ENCODE results near the gene GABRB3. TPM values are rescaled to one million over a fixed set of nuclear protein-coding genes. Genes with fewer than 3 reads are reported as not detected.
"Not testable (repeated sequence)": the region's sequence is repeated elsewhere in the genome, so short reads cannot be mapped to it uniquely, and the experiment has no call there.

The GABRB3 gene
- total RNA-seq, 3 donors from 2014 or later = 0.52 to 3.2 (median 3.1) TPM

- Histone ChIP-seq H3K4me3 (no peak overlapping the region), H3K9me3 (peaks cover 47% of the 10 kb centered on the region), H3K4me1 (ENCODE audit: low read depth) (no peaks in the 10 kb centered on the region), H3K36me3 (ENCODE audit: low read depth) (no peaks in the 10 kb centered on the region)
- ATAC-seq (no peak), DNase-seq (no peak)
- intact Hi-C loops (cut with DNase I, micrococcal nuclease) = no loop called here
- TF ChIP-seq CTCF (IDR thresholded peaks at IDR 0.05) = no peak
Measured at GRCh38 chr15:26722621-26723160, 50.2 kb downstream of the GABRB3 start.

- no peak for DNase-seq
- TF ChIP-seq CTCF (IDR thresholded peaks at IDR 0.05) = no peak
- no peak for ATAC-seq
- Histone ChIP-seq H3K4me1 (ENCODE audit: low read depth) (no peaks in the 10 kb centered on the region), H3K4me3 (no peak overlapping the region), H3K36me3 (ENCODE audit: low read depth) (no peaks in the 10 kb centered on the region), H3K9me3 (peaks cover 44% of the 10 kb centered on the region)
- intact Hi-C loops (cut with DNase I, micrococcal nuclease) = no loop called here
Measured at GRCh38 chr15:26721232-26721967, 51.5 kb downstream of the GABRB3 start.

GRCh38 chr15:26720546-26720945 lies 52.3 kb downstream of the GABRB3 start:
- ATAC-seq = no peak
- Histone ChIP-seq H3K9me3 (peaks cover 37% of the 10 kb centered on the region), H3K36me3 (ENCODE audit: low read depth) (no peaks in the 10 kb centered on the region), H3K4me3 (no peak overlapping the region), H3K4me1 (ENCODE audit: low read depth) (no peaks in the 10 kb centered on the region)
- intact Hi-C loops (cut with DNase I, micrococcal nuclease) = no loop called here
- TF ChIP-seq CTCF (IDR thresholded peaks at IDR 0.05) = no peak
- no peak for DNase-seq

GRCh38 chr15:26719866-26720265 lies 53.0 kb downstream of the GABRB3 start:
- H3K36me3 ChIP-seq (ENCODE audit: low read depth); H3K4me1 ChIP-seq (ENCODE audit: low read depth); intact Hi-C loops (cut with DNase I, micrococcal nuclease); DNase-seq; H3K4me3 ChIP-seq; ATAC-seq: not testable (repeated sequence)
- H3K9me3 ChIP-seq = peaks cover 37% of the 10 kb centered on the region

- intact Hi-C loops (cut with DNase I, micrococcal nuclease) = no loop called here
Measured at GRCh38 chr15:26716069-26716468, 56.8 kb downstream of the GABRB3 start.

More at GRCh38 chr15:26716069-26716468, 56.8 kb downstream of the GABRB3 start:
- H3K36me3 ChIP-seq (ENCODE audit: low read depth) = no peaks in the 10 kb centered on the region
- H3K4me1 ChIP-seq (ENCODE audit: low read depth) = no peaks in the 10 kb centered on the region
- no peak for ATAC-seq
- no peak overlapping the region for H3K4me3 ChIP-seq
- peaks cover 56% of the 10 kb centered on the region for H3K9me3 ChIP-seq
- TF ChIP-seq CTCF (IDR thresholded peaks at IDR 0.05) = no peak
- DNase-seq = no peak
